ENCODE data around the gene LATS2. TPM values are rescaled to one million over a fixed set of nuclear protein-coding genes. Genes with fewer than 3 reads are reported as not detected.

Gene LATS2
- total RNA-seq, 1 donor from 2014 or later, result 58.3 TPM

GRCh38 chr13:21048901-21049698 lies 12.3 kb downstream of the LATS2 start:
- DNase-seq (ENCODE audit: extremely low spot score, unreplicated experiment), result peak; percentile 80
- Mint-ChIP-seq H3K27me3 (ENCODE audit: unreplicated experiment) (no peaks in the 10 kb centered on the region), H3K36me3 (ENCODE audit: unreplicated experiment) (peaks cover 22% of the 10 kb centered on the region), H3K27ac (ENCODE audit: unreplicated experiment) (peak overlapping the region; percentile 44), H3K4me3 (ENCODE audit: unreplicated experiment) (no peak overlapping the region), H3K4me1 (ENCODE audit: unreplicated experiment) (peaks cover 41% of the 10 kb centered on the region), H3K9me3 (ENCODE audit: unreplicated experiment) (no peaks in the 10 kb centered on the region)
- no peak for TF ChIP-seq CTCF (IDR thresholded peaks at IDR 0.05)

- no peaks in the 10 kb centered on the region for H3K27me3 Mint-ChIP-seq (ENCODE audit: unreplicated experiment)
- H3K9me3 Mint-ChIP-seq (ENCODE audit: unreplicated experiment), result no peaks in the 10 kb centered on the region
- TF ChIP-seq CTCF (IDR thresholded peaks at IDR 0.05), result no peak
- DNase-seq (ENCODE audit: extremely low spot score, unreplicated experiment), result peak; percentile 48
- peak overlapping the region; percentile 35 for H3K27ac Mint-ChIP-seq (ENCODE audit: unreplicated experiment)
- H3K4me3 Mint-ChIP-seq (ENCODE audit: unreplicated experiment), result no peak overlapping the region
- H3K36me3 Mint-ChIP-seq (ENCODE audit: unreplicated experiment), result peaks cover 23% of the 10 kb centered on the region
- H3K4me1 Mint-ChIP-seq (ENCODE audit: unreplicated experiment), result peaks cover 37% of the 10 kb centered on the region
Measured at GRCh38 chr13:21047591-21048282, 13.6 kb downstream of the LATS2 start.

- H3K4me3 Mint-ChIP-seq (ENCODE audit: unreplicated experiment), result no peak overlapping the region
- H3K27me3 Mint-ChIP-seq (ENCODE audit: unreplicated experiment), result no peaks in the 10 kb centered on the region
- peak; percentile 53 for DNase-seq (ENCODE audit: extremely low spot score, unreplicated experiment)
- TF ChIP-seq CTCF (IDR thresholded peaks at IDR 0.05), result no peak
- H3K9me3 Mint-ChIP-seq (ENCODE audit: unreplicated experiment), result no peaks in the 10 kb centered on the region
- peaks cover 23% of the 10 kb centered on the region for H3K36me3 Mint-ChIP-seq (ENCODE audit: unreplicated experiment)
- H3K4me1 Mint-ChIP-seq (ENCODE audit: unreplicated experiment), result peaks cover 37% of the 10 kb centered on the region
- no peak overlapping the region for H3K27ac Mint-ChIP-seq (ENCODE audit: unreplicated experiment)
Measured at GRCh38 chr13:21047087-21047486, 14.3 kb downstream of the LATS2 start.

GRCh38 chr13:21046203-21046602 lies 15.2 kb downstream of the LATS2 start:
- no peak overlapping the region for H3K4me3 Mint-ChIP-seq (ENCODE audit: unreplicated experiment)
- H3K27me3 Mint-ChIP-seq (ENCODE audit: unreplicated experiment), result no peaks in the 10 kb centered on the region

More at GRCh38 chr13:21046203-21046602, 15.2 kb downstream of the LATS2 start:
- Mint-ChIP-seq H3K36me3 (ENCODE audit: unreplicated experiment) (peaks cover 26% of the 10 kb centered on the region), H3K4me1 (ENCODE audit: unreplicated experiment) (peaks cover 41% of the 10 kb centered on the region), H3K9me3 (ENCODE audit: unreplicated experiment) (no peaks in the 10 kb centered on the region), H3K27ac (ENCODE audit: unreplicated experiment) (no peak overlapping the region)
- DNase-seq (ENCODE audit: extremely low spot score, unreplicated experiment), result no peak
- no peak for TF ChIP-seq CTCF (IDR thresholded peaks at IDR 0.05)

All from osteocyte (in vitro differentiated cells).